HCT116 (cell line): Measurements from ENCODE around the gene ITPKB. TPM values are rescaled to one million over a fixed set of nuclear protein-coding genes. Genes with fewer than 3 reads are reported as not detected.
A peak's percentile ranks its signal among the peaks of the same experiment; 100 is the strongest.

Source experiments
- ATAC-seq: fragments of 200-7000 bp; cut with Tn5 transposase; 2 replicates; pipeline ENCODE4 v1.9.1; 2020; ENCODE audit warnings: mild to moderate bottlenecking, moderate library complexity
- BruUV-seq: library from RNA; stranded (reverse); fragments of 400-500 nt; replicated peaks from 2 replicates; lab custom pipeline; 2021; lab: Mats Ljungman, UMichigan
- CTCF ChIA-PET: fragments of 300-600 bp; sonication (Branson Sonifier 250); formaldehyde crosslinking; loops from one replicate; lab custom pipeline; 2021; ENCODE audit warnings: antibody characterized with exemption; lab: Charles Lee
- POLR2A ChIA-PET: fragments of 300-600, 350-600 bp; sonication (Branson Sonifier 250); formaldehyde crosslinking; loops from one replicate; lab custom pipeline; 2021; ENCODE audit warnings: antibody characterized with exemption; lab: Charles Lee
- RAD21 ChIA-PET, 2 experiments: fragments of 300-600 bp; sonication (Branson Sonifier 250); formaldehyde crosslinking; loops; one replicate each; lab custom pipeline; 2023; ENCODE audit warnings: low total read pairs in 2 of 2; ENCODE audit not compliant: uncharacterized antibody in 2 of 2, unreplicated experiment in 2 of 2, low non-redundant PET in 1 of 2; lab: Charles Lee
- DNase-seq: peaks from one replicate; pipeline ENCODE4 v3.0.0-alpha.2; 2010; ENCODE audit warnings: low read depth, low spot score
- H2AFZ ChIP-seq: fragments of 200-600 bp; shearing (Covaris generic), sonication (generic); 2 replicates; pipeline ENCODE4 v1.6.1; 2017; ENCODE audit warnings: low read depth, mixed run types, mixed read lengths, antibody characterized with exemption, low read length; ENCODE audit not compliant: poor library complexity, severe bottlenecking
- H3K27ac ChIP-seq: 2 replicates; pipeline ENCODE4 v1.5.1; 2012; ENCODE audit warnings: low read depth, low read length
- H3K27me3 ChIP-seq: fragments of 200-600 bp; sonication (generic); 2 replicates; pipeline ENCODE4 v1.6.1; 2016; ENCODE audit warnings: mixed run types, low read length, mixed read lengths; ENCODE audit not compliant: insufficient read depth
- H3K36me3 ChIP-seq, 2 experiments: fragments of 200-500 bp in 1 of 2; fragments of 200-600 bp in 1 of 2; sonication (Bioruptor generic) in 1 of 2; sonication (generic) in 1 of 2; 2 replicates each; pipeline versions ENCODE4 v1.5.1 to v1.6.1; 2014 to 2016; ENCODE audit warnings: low read length in 2 of 2, inconsistent platforms in 1 of 2, mixed read lengths in 1 of 2, mixed run types in 1 of 2; ENCODE audit not compliant: insufficient read depth in 2 of 2, control insufficient read depth in 1 of 2
- H3K4me1 ChIP-seq, 2 experiments: fragments of 200-600 bp in 1 of 2; sonication (generic) in 1 of 2; 2 replicates each; pipeline versions ENCODE4 v1.5.1 to v1.6.1; 2012 to 2017; ENCODE audit warnings: low read length in 2 of 2, inconsistent platforms in 1 of 2, mild to moderate bottlenecking in 1 of 2, mixed read lengths in 1 of 2, mixed run types in 1 of 2, moderate library complexity in 1 of 2; ENCODE audit not compliant: insufficient read depth in 2 of 2, control insufficient read depth in 1 of 2
- H3K4me2 ChIP-seq: fragments of 200-600 bp; sonication (generic); 2 replicates; pipeline ENCODE4 v1.6.1; 2017; ENCODE audit warnings: mixed run types, low read length, mixed read lengths
- H3K4me3 ChIP-seq, 2 experiments: fragments of 200-600 bp in 1 of 2; sonication (generic) in 1 of 2; replicated peaks in 1 of 2; 2 replicates each; pipeline ENCODE4 v1.5.1; 2011 to 2016; ENCODE audit warnings: low read length in 2 of 2, control low read depth in 1 of 2, low read depth in 1 of 2, mild to moderate bottlenecking in 1 of 2, mixed read lengths in 1 of 2, mixed run types in 1 of 2
- H3K79me2 ChIP-seq: fragments of 200-600 bp; sonication (generic); 2 replicates; pipeline ENCODE4 v1.6.1; 2017; ENCODE audit warnings: mild to moderate bottlenecking, mixed run types, low read length, moderate library complexity, mixed read lengths; ENCODE audit not compliant: insufficient read depth
- H3K9ac ChIP-seq: fragments of 200-600 bp; sonication (generic); 2 replicates; pipeline ENCODE4 v1.6.1; 2016; ENCODE audit warnings: low read length, mixed read lengths
- H3K9me2 ChIP-seq: fragments of 200-600 bp; sonication (generic), shearing (Covaris generic); 2 replicates; pipeline ENCODE4 v1.6.1; 2017; ENCODE audit warnings: mixed run types, mild to moderate bottlenecking, moderate library complexity; ENCODE audit not compliant: insufficient read depth
- H3K9me3 ChIP-seq, 2 experiments: fragments of 200-500 bp in 1 of 2; fragments of 200-600 bp in 1 of 2; sonication (Bioruptor generic) in 1 of 2; sonication (generic) in 1 of 2; 2 replicates each; pipeline ENCODE4 v1.6.1; 2014 to 2017; ENCODE audit warnings: low read length in 2 of 2, mixed read lengths in 2 of 2, inconsistent platforms in 1 of 2, low read depth in 1 of 2, mild to moderate bottlenecking in 1 of 2, mixed run types in 1 of 2, moderate library complexity in 1 of 2; ENCODE audit not compliant: control insufficient read depth in 1 of 2, insufficient read depth in 1 of 2
- H4K20me1 ChIP-seq: fragments of 200-600 bp; sonication (generic), shearing (Covaris generic); 2 replicates; pipeline ENCODE4 v1.6.1; 2017; ENCODE audit warnings: mixed run types, mild to moderate bottlenecking, moderate library complexity; ENCODE audit not compliant: insufficient read depth
- CBX3 ChIP-seq: IDR thresholded peaks from 2 replicates; pipeline ENCODE4 v1.6.1; 2012; ENCODE audit warnings: low read depth
- CTCF ChIP-seq, 3 experiments: fragments of 200-600 bp in 1 of 3; sonication (generic) in 1 of 3; IDR thresholded peaks in 2 of 3; conservative IDR thresholded peaks in 1 of 3; 2 replicates each; pipeline ENCODE4 v1.5.1; 2012 to 2017; ENCODE audit warnings: low read depth in 2 of 3, low read length in 2 of 3, antibody characterized with exemption in 1 of 3, borderline replicate concordance in 1 of 3, control low read depth in 1 of 3, mild to moderate bottlenecking in 1 of 3, mixed read lengths in 1 of 3, mixed run types in 1 of 3, moderate library complexity in 1 of 3; ENCODE audit not compliant: insufficient read depth in 1 of 3
- EZH2 ChIP-seq: fragments of 200-600 bp; sonication (generic); IDR thresholded peaks from 2 replicates; pipeline ENCODE4 v1.6.1; 2017; ENCODE audit warnings: antibody characterized with exemption, mixed run types
- JUND ChIP-seq: IDR thresholded peaks from 2 replicates; pipeline ENCODE4 v1.6.1; 2012
- MAX ChIP-seq: IDR thresholded peaks from 2 replicates; pipeline ENCODE4 v1.6.1; 2012
- POLR2A ChIP-seq: IDR thresholded peaks from 2 replicates; pipeline ENCODE4 v1.7.0; 2011; ENCODE audit warnings: borderline replicate concordance; ENCODE audit not compliant: insufficient read depth, insufficient read length; ENCODE audit errors: extremely low read depth
- RAD21 ChIP-seq: IDR thresholded peaks from 2 replicates; pipeline ENCODE4 v1.6.1; 2012; ENCODE audit warnings: low read depth, mild to moderate bottlenecking
- SRF ChIP-seq: IDR thresholded peaks from 2 replicates; pipeline ENCODE4 v1.6.1; 2012; ENCODE audit warnings: low read depth
- TCF7L2 ChIP-seq: IDR thresholded peaks from 2 replicates; pipeline ENCODE4 v1.7.0; 2011; ENCODE audit warnings: borderline replicate concordance, inconsistent platforms; ENCODE audit not compliant: insufficient read depth, insufficient read length; ENCODE audit errors: extremely low read depth
- YY1 ChIP-seq: IDR thresholded peaks from 2 replicates; pipeline ENCODE4 v1.6.1; 2011; ENCODE audit warnings: low read length, low read depth, moderate library complexity, mild to moderate bottlenecking; ENCODE audit not compliant: insufficient replicate concordance; ENCODE audit errors: extremely low read depth
- intact Hi-C: fragments of 100-400 bp; cut with micrococcal nuclease; formaldehyde crosslinking; loops from 2 replicates; pipeline ENCODE4 v1.10.0; 2022
- total RNA-seq: library from RNA; stranded (reverse); gene quantifications from one replicate; pipeline ENCODE4 v1.2.1, GENCODE V29; 2021; ENCODE audit not compliant: unreplicated experiment

The ITPKB gene
- total RNA-seq, 1 experiment from 2014 or later, result 4.4 TPM

GRCh38 chr1:226626577-226626956 lies 112.5 kb downstream of the ITPKB start:
- no peaks in the 10 kb centered on the region for H3K79me2 ChIP-seq
- H3K4me1 ChIP-seq, result peaks cover 0 to 3% of the 10 kb centered on the region in 2 experiments; a peak in 1 of 4 replicates
- POLR2A ChIA-PET, result no interaction called here
- no TSS peak for BruUV-seq
- 0 out of 2 replicates have a peak, but pooled peaks cover 3% of the 10 kb centered on the region for H3K27me3 ChIP-seq
- peak overlapping the region; percentile 94 for H2AFZ ChIP-seq
- CTCF ChIA-PET, result interaction anchor here (0.6 to 1.9 kb wide), 21 partner anchors 9 to 814 kb away, joined by 3 to 12 read pairs (median 3); no protein-coding TSS in a partner anchor
- intact Hi-C loops, result loop anchor here (2.0 kb wide), 1 partner anchor 810 kb away; no protein-coding TSS in a partner anchor
- H3K9me3 ChIP-seq, result no peaks in the 10 kb centered on the region
- H3K27ac ChIP-seq, result no peak overlapping the region
- ATAC-seq, result peak; percentile 95
- no peaks in the 10 kb centered on the region for H4K20me1 ChIP-seq
- H3K9me2 ChIP-seq, result no peaks in the 10 kb centered on the region
- DNase-seq, result peak; percentile 51
- H3K36me3 ChIP-seq, result no peaks in the 10 kb centered on the region
- TF ChIP-seq CTCF (IDR thresholded peaks at IDR 0.05 in 2 of 3, conservative IDR thresholded peaks at IDR 0.05 in 1 of 3; ENCODE audit: borderline replicate concordance in 1 of 3, insufficient read depth in 1 of 3, low read depth in 2 of 3, low read length in 2 of 3) (peak; percentile 87 to 97 (median 93)), SRF (0 out of 2 replicates have a peak, but pooled peaks have one; percentile 28), TCF7L2 (peak; percentile 98), RAD21 (peak; percentile 88), POLR2A (no peak), JUND (0 out of 2 replicates have a peak, but pooled peaks have one; percentile 6), MAX (peak; percentile 96), CBX3 (peak; percentile 79), YY1 (no peak), EZH2 (no peak)
- H3K9ac ChIP-seq, result no peak overlapping the region
- peak overlapping the region; percentile 64 for H3K4me2 ChIP-seq
- RAD21 ChIA-PET, result interaction anchor here in 1 of 2 experiments (0.6 to 0.7 kb wide), 2 partner anchors 202 to 513 kb away, joined by 3 to 4 read pairs; no protein-coding TSS in a partner anchor
- no peak overlapping the region for H3K4me3 ChIP-seq
